H1 (cell line): Measurements from ENCODE around the gene TMEM232. TPM values are rescaled to one million over a fixed set of nuclear protein-coding genes. Genes with fewer than 3 reads are reported as not detected.

Experiments used
- CTCF ChIA-PET: fragments of 300-600 bp; sonication (Branson Sonifier 250); formaldehyde crosslinking; loops from one replicate; lab custom pipeline; 2021; ENCODE audit not compliant: partially characterized antibody; lab: Charles Lee
- POLR2A ChIA-PET: fragments of 300-600 bp; sonication (Branson Sonifier 250); formaldehyde crosslinking; loops from one replicate; lab custom pipeline; 2021; ENCODE audit warnings: inconsistent platforms; ENCODE audit not compliant: partially characterized antibody; lab: Charles Lee
- DNase-seq, 2 experiments: peaks; one replicate each; pipeline versions ENCODE4 v3.0.0 to v3.0.0-alpha.2; 2010 to 2022; ENCODE audit warnings: low spot score in 2 of 2, low read depth in 1 of 2, mixed read lengths in 1 of 2
- FAIRE-seq: peaks from 2 replicates; lab custom pipeline; 2011; peaks lifted over from hg19 to GRCh38; lab: Jason Lieb, UNC
- H2AFZ ChIP-seq: 2 replicates; pipeline ENCODE4 v1.8.1; 2012; ENCODE audit warnings: low read length, inconsistent platforms
- H2AK5ac ChIP-seq: 2 replicates; pipeline ENCODE4 v1.6.1; 2013; ENCODE audit warnings: low read depth, low read length
- H2BK120ac ChIP-seq: replicated peaks from 2 replicates; pipeline ENCODE3; 2013; ENCODE audit warnings: low read depth, low read length, inconsistent platforms
- H2BK12ac ChIP-seq: 2 replicates; pipeline ENCODE4 v1.6.1; 2013; ENCODE audit warnings: low read depth, low read length
- H2BK15ac ChIP-seq: 2 replicates; pipeline ENCODE4 v1.6.1; 2013; ENCODE audit warnings: low read length
- H2BK20ac ChIP-seq: 2 replicates; pipeline ENCODE4 v1.6.1; 2013; ENCODE audit warnings: low read length
- H2BK5ac ChIP-seq: 2 replicates; pipeline ENCODE4 v1.6.1; 2013; ENCODE audit warnings: low read depth, low read length
- H3K14ac ChIP-seq: 2 replicates; pipeline ENCODE4 v1.6.1; 2013; ENCODE audit warnings: inconsistent platforms; ENCODE audit not compliant: insufficient read length
- H3K18ac ChIP-seq: 2 replicates; pipeline ENCODE4 v1.6.1; 2013; ENCODE audit warnings: low read length; ENCODE audit errors: extremely low read depth
- H3K23ac ChIP-seq: 2 replicates; pipeline ENCODE4 v1.6.1; 2013; ENCODE audit warnings: inconsistent platforms; ENCODE audit not compliant: insufficient read length
- H3K23me2 ChIP-seq: 2 replicates; pipeline ENCODE4 v1.6.1; 2013; ENCODE audit warnings: low read depth, low read length
- H3K27ac ChIP-seq: 2 replicates; pipeline ENCODE4 v1.6.1; 2011; ENCODE audit warnings: low read depth, low read length, inconsistent platforms
- H3K27me3 ChIP-seq, 4 experiments: replicated peaks in 1 of 4; 1 replicate in 1 of 4; 2 replicates in 3 of 4; pipeline versions ENCODE4 v1.6.1 to v1.8.1; 2011 to 2013; ENCODE audit warnings: low read length in 3 of 4, mild to moderate bottlenecking in 3 of 4, inconsistent platforms in 2 of 4, mixed read lengths in 2 of 4, moderate library complexity in 1 of 4; ENCODE audit not compliant: control insufficient read depth in 3 of 4, insufficient read depth in 3 of 4; ENCODE audit errors: extremely low read depth in 1 of 4
- H3K36me3 ChIP-seq, 4 experiments: 2 replicates each; pipeline versions ENCODE4 v1.6.1 to v1.8.1; 2011 to 2013; ENCODE audit warnings: mild to moderate bottlenecking in 4 of 4, low read length in 3 of 4, moderate library complexity in 2 of 4, control low read depth in 1 of 4, inconsistent platforms in 1 of 4; ENCODE audit not compliant: insufficient read depth in 4 of 4, control insufficient read depth in 2 of 4
- H3K4ac ChIP-seq: replicated peaks from 2 replicates; pipeline ENCODE3; 2013; ENCODE audit warnings: low read length, low read depth, mixed read lengths, inconsistent platforms; ENCODE audit not compliant: insufficient read length
- H3K4me1 ChIP-seq, 4 experiments: replicated peaks in 1 of 4; 1 replicate in 1 of 4; 2 replicates in 3 of 4; pipeline versions ENCODE4 v1.6.1 to v1.8.1; 2011 to 2013; ENCODE audit warnings: low read length in 3 of 4, inconsistent platforms in 2 of 4, mixed read lengths in 1 of 4; ENCODE audit not compliant: insufficient read depth in 4 of 4, control insufficient read depth in 3 of 4
- H3K4me2 ChIP-seq, 2 experiments: 2 replicates each; pipeline versions ENCODE4 v1.6.1 to v1.8.1; 2011 to 2013; ENCODE audit warnings: low read depth in 2 of 2, low read length in 2 of 2, control low read depth in 1 of 2, inconsistent platforms in 1 of 2, mild to moderate bottlenecking in 1 of 2; ENCODE audit not compliant: insufficient read depth in 1 of 2
- H3K4me3 ChIP-seq, 4 experiments: fragments of 200-600, 300-600 bp in 1 of 4; sonication (generic), shearing (Covaris generic), sonication (Bioruptor Twin) in 1 of 4; 2 replicates each; pipeline versions ENCODE4 v1.5.1 to v1.8.1; 2011 to 2016; ENCODE audit warnings: low read length in 4 of 4, low read depth in 3 of 4, control low read depth in 2 of 4, inconsistent platforms in 2 of 4, mild to moderate bottlenecking in 2 of 4, mixed read lengths in 1 of 4, moderate library complexity in 1 of 4; ENCODE audit not compliant: insufficient read depth in 2 of 4; ENCODE audit errors: extremely low read depth in 1 of 4
- H3K56ac ChIP-seq: replicated peaks from 2 replicates; pipeline ENCODE3; 2013; ENCODE audit warnings: low read depth, mild to moderate bottlenecking, mixed read lengths, low read length, inconsistent platforms; ENCODE audit not compliant: insufficient read length
- H3K79me1 ChIP-seq: 2 replicates; pipeline ENCODE4 v1.6.1; 2013; ENCODE audit warnings: low read depth, low read length, control low read depth
- H3K79me2 ChIP-seq, 2 experiments: 2 replicates each; pipeline versions ENCODE4 v1.6.1 to v1.8.1; 2012 to 2013; ENCODE audit warnings: low read length in 2 of 2, mild to moderate bottlenecking in 2 of 2, inconsistent platforms in 1 of 2; ENCODE audit not compliant: insufficient read depth in 2 of 2, control insufficient read depth in 1 of 2
- H3K9ac ChIP-seq, 4 experiments: replicated peaks in 1 of 4; 1 replicate in 1 of 4; 2 replicates in 3 of 4; pipeline versions ENCODE4 v1.6.1 to v1.8.1; 2011 to 2013; ENCODE audit warnings: low read depth in 3 of 4, low read length in 3 of 4, control low read depth in 2 of 4, mild to moderate bottlenecking in 2 of 4, moderate library complexity in 2 of 4, inconsistent platforms in 1 of 4; ENCODE audit errors: extremely low read depth in 1 of 4
- H3K9me3 ChIP-seq, 2 experiments: 2 replicates each; pipeline versions ENCODE4 v1.6.1 to v1.8.1; 2012 to 2013; ENCODE audit warnings: mild to moderate bottlenecking in 2 of 2, moderate library complexity in 2 of 2, control low read depth in 1 of 2, inconsistent platforms in 1 of 2, low read depth in 1 of 2, low read length in 1 of 2, mixed read lengths in 1 of 2; ENCODE audit not compliant: insufficient read depth in 2 of 2
- H4K20me1 ChIP-seq, 2 experiments: replicated peaks in 1 of 2; 2 replicates each; pipeline versions ENCODE3 to v1.8.1; 2011 to 2013; ENCODE audit warnings: inconsistent platforms in 2 of 2, low read length in 2 of 2, mild to moderate bottlenecking in 1 of 2; ENCODE audit not compliant: insufficient read depth in 2 of 2, control insufficient read depth in 1 of 2
- H4K5ac ChIP-seq: 2 replicates; pipeline ENCODE4 v1.6.1; 2013; ENCODE audit warnings: low read length, low read depth, mixed read lengths, inconsistent platforms; ENCODE audit not compliant: insufficient read length
- H4K8ac ChIP-seq: 2 replicates; pipeline ENCODE4 v1.8.0; 2013; ENCODE audit warnings: mild to moderate bottlenecking, moderate library complexity, low read length, inconsistent platforms; ENCODE audit not compliant: insufficient read depth; ENCODE audit errors: extremely low read depth
- H4K91ac ChIP-seq: replicated peaks from 2 replicates; pipeline ENCODE3; 2013; ENCODE audit warnings: low read length, mixed read lengths, inconsistent platforms; ENCODE audit not compliant: insufficient read length
- BRCA1 ChIP-seq: IDR thresholded peaks from 2 replicates; pipeline ENCODE4 v1.6.1; 2012; ENCODE audit warnings: low read depth, low read length, improper control_type of control experiment
- CBX5 ChIP-seq: fragments of 300-800, 300-1000 bp; sonication (generic); IDR thresholded peaks from 2 replicates; pipeline ENCODE4 v1.7.1; 2016; ENCODE audit warnings: antibody characterized with exemption, low read length, low read depth
- CHD1 ChIP-seq: IDR thresholded peaks from 2 replicates; pipeline ENCODE4 v1.6.1; 2012; ENCODE audit warnings: low read depth, low read length, improper control_type of control experiment
- CHD2 ChIP-seq: IDR thresholded peaks from 2 replicates; pipeline ENCODE4 v1.6.1; 2012; ENCODE audit warnings: low read length, improper control_type of control experiment
- CREB1 ChIP-seq: IDR thresholded peaks from 2 replicates; pipeline ENCODE4 v1.6.1; 2012; ENCODE audit warnings: inconsistent platforms
- GTF2F1 ChIP-seq: IDR thresholded peaks from 2 replicates; pipeline ENCODE4 v1.6.1; 2012; ENCODE audit warnings: low read depth, low read length, improper control_type of control experiment, borderline replicate concordance
- NANOG ChIP-seq: IDR thresholded peaks from 2 replicates; pipeline ENCODE4 v1.6.1; 2011; ENCODE audit warnings: low read length, low read depth, mild to moderate bottlenecking, inconsistent platforms; ENCODE audit not compliant: insufficient read depth, poor library complexity, severe bottlenecking
- NRF1 ChIP-seq: IDR thresholded peaks from 2 replicates; pipeline ENCODE4 v1.6.1; 2011; ENCODE audit warnings: mild to moderate bottlenecking, low read depth, low read length, improper control_type of control experiment
- POLR2A ChIP-seq, 2 experiments: IDR thresholded peaks; 1 replicate in 1 of 2; 2 replicates in 1 of 2; pipeline ENCODE4 v1.6.1; 2011; ENCODE audit warnings: low read depth in 2 of 2, low read length in 2 of 2, mild to moderate bottlenecking in 2 of 2; ENCODE audit errors: control extremely low read depth in 1 of 2
- RFX5 ChIP-seq: IDR thresholded peaks from 2 replicates; pipeline ENCODE4 v1.6.1; 2011; ENCODE audit warnings: low read depth, low read length, improper control_type of control experiment, borderline replicate concordance
- SRF ChIP-seq: IDR thresholded peaks from 2 replicates; pipeline ENCODE4 v1.6.1; 2011; ENCODE audit warnings: mild to moderate bottlenecking, low read depth, low read length, moderate library complexity
- SUZ12 ChIP-seq: fragments of 200-600 bp; sonication (generic); IDR thresholded peaks from 2 replicates; pipeline ENCODE4 v1.6.1; 2012; ENCODE audit warnings: mild to moderate bottlenecking, inconsistent platforms, low read length, moderate library complexity, mixed read lengths
- TBP ChIP-seq: IDR thresholded peaks from 2 replicates; pipeline ENCODE4 v1.6.1; 2011; ENCODE audit warnings: low read depth, low read length, improper control_type of control experiment
- WGBS, 2 experiments: shearing (Covaris generic) in 1 of 2; methylation state at CpG; one replicate each; pipeline versions ENCODE4 v1.1.6 to v1.1.7; 2013 to 2015; ENCODE audit warnings: low lambda C conversion rate in 2 of 2, mixed read lengths in 2 of 2, inconsistent platforms in 1 of 2, low coverage in 1 of 2, missing lambda C conversion rate in 1 of 2; ENCODE audit not compliant: insufficient replicate concordance in 2 of 2, insufficient coverage in 1 of 2, insufficient read length in 1 of 2; ENCODE audit errors: extremely low coverage in 1 of 2, missing lambda C conversion rate in 1 of 2; 5-methylcytosine and 5-hydroxymethylcytosine counted together
- polyA plus RNA-seq, 7 experiments: library from polyadenylated mRNA; depleted of rRNA in 3 of 7; stranded (reverse) in 5 of 7; unstranded in 2 of 7; fragments of >200 nt in 5 of 7; fragments of 200-250 nt in 2 of 7; gene quantifications; 1 replicate in 5 of 7; 2 replicates in 1 of 7; 4 replicates in 1 of 7; pipeline versions ENCODE4 v1.2.1 to v1.2.3, GENCODE V29; 2011 to 2013; ENCODE audit warnings: missing spikeins in 2 of 7, mixed read lengths in 2 of 7
- total RNA-seq: library from RNA; stranded (reverse); fragmentation: NEBNext Ultra II Directional; extraction: Animal tissue kit (Norgen Biotek cat#: 25700); gene quantifications from 2 replicates; pipeline ENCODE4 v1.2.1, GENCODE V29; 2021

Gene TMEM232
- total and polyA plus RNA-seq, 2 of the 8 experiments (the other 6 are each of a cell fraction or from before 2014, with no cell fraction given), result 0.38 to 1.3 TPM

DNA sequence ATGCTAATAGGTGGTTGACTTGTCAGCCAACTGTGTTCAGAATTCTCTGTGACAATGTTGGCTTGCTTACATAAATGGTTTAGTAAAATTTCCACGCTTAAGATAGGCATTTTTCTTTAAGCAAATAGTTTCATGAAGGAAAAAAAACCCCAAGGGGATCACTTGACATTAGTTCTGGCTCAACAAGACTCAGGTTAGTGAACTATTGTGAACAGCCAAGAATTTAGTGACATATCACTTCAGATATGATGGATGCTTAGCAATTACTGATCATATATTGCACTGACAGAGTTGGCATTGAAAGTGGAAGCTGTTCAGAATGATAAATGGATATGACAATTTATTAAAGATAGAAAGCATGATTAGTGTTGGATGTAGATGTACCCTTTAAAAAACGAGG lies 218.5 kb downstream of the TMEM232 start:
- no peaks in the 10 kb centered on the region for H3K79me2 ChIP-seq
- no peaks in the 10 kb centered on the region for H4K20me1 ChIP-seq
- H4K8ac ChIP-seq, result no peak overlapping the region
- H4K5ac ChIP-seq, result no peak overlapping the region
- H3K18ac ChIP-seq, result no peak overlapping the region
- H2AFZ ChIP-seq, result no peak overlapping the region
- H3K27me3 ChIP-seq, result no peaks in the 10 kb centered on the region
- no peak for FAIRE-seq
- ChIA-PET CTCF (no interaction called here), POLR2A (no interaction called here)
- H2BK5ac ChIP-seq, result no peak overlapping the region
- WGBS, 2 experiments, result 95% methylated on average over 2 of the region's 2 CpGs; no CpG with 5 or more reads in 1 of the 2 experiments
- no peak overlapping the region for H3K23ac ChIP-seq
- no peak overlapping the region for H4K91ac ChIP-seq
- no peaks in the 10 kb centered on the region for H3K23me2 ChIP-seq
- H2BK12ac ChIP-seq, result no peak overlapping the region
- H3K4ac ChIP-seq, result no peak overlapping the region
- no peak overlapping the region for H3K9ac ChIP-seq
- no peak overlapping the region for H3K14ac ChIP-seq
- H2BK15ac ChIP-seq, result no peak overlapping the region
- no peak overlapping the region for H2AK5ac ChIP-seq
- peaks cover 0 to 3% (median 1%) of the 10 kb centered on the region in 4 experiments; a peak in 2 of 7 replicates for H3K4me1 ChIP-seq
- H3K4me3 ChIP-seq, result no peak overlapping the region
- no peaks in the 10 kb centered on the region for H3K79me1 ChIP-seq
- H2BK20ac ChIP-seq, result no peak overlapping the region
- H3K36me3 ChIP-seq, result no peaks in the 10 kb centered on the region
- no peak overlapping the region for H3K56ac ChIP-seq
- no peak overlapping the region for H2BK120ac ChIP-seq
- no peaks in the 10 kb centered on the region for H3K9me3 ChIP-seq
- no peak for DNase-seq
- no peak overlapping the region for H3K4me2 ChIP-seq
- H3K27ac ChIP-seq, result no peak overlapping the region
- TF ChIP-seq RFX5 (no peak), POLR2A (IDR thresholded peaks at IDR 0.05; ENCODE audit: control extremely low read depth in 1 of 2, low read depth in 2 of 2, low read length in 2 of 2) (no peak), NRF1 (no peak), SRF (no peak), CHD2 (no peak), CBX5 (no peak), SUZ12 (no peak), CREB1 (no peak), GTF2F1 (no peak), BRCA1 (no peak), CHD1 (no peak), NANOG (no peak), TBP (no peak)
